ENCODE measurements around the gene UCK1. TPM values are rescaled to one million over a fixed set of nuclear protein-coding genes. Genes with fewer than 3 reads are reported as not detected.

UCK1 gene
- total RNA-seq, 2 donors from 2014 or later, result 47.6 to 48.2 TPM

GRCh38 chr9:131522257-131523085, 8.6 kb downstream of the UCK1 start:
- WGBS, result 92% methylated on average over 29 of the region's 29 CpGs
- Histone ChIP-seq H3K4me3 (no peak overlapping the region), H3K27ac (no peak overlapping the region), H3K27me3 (replicated peaks; ENCODE audit: insufficient read depth) (no peaks in the 10 kb centered on the region), H3K36me3 (peaks cover 19 to 25% of the 10 kb centered on the region in 2 donors), H3K4me1 (replicated peaks) (no peaks in the 10 kb centered on the region), H3K9me3 (no peaks in the 10 kb centered on the region)
- intact Hi-C loops (cut with DNase I), result no loop called here
- TF ChIP-seq POLR2AphosphoS5 (IDR thresholded peaks at IDR 0.05), result no peak
- TF ChIP-seq CTCF (IDR thresholded peaks at IDR 0.05), result no peak
- TF ChIP-seq POLR2A (IDR thresholded peaks at IDR 0.05), result no peak
- no peak for DNase-seq (ENCODE audit: low spot score)

- intact Hi-C loops (cut with DNase I), result no loop called here
- no peak overlapping the region for H3K4me3 ChIP-seq
- 96% methylated on average over 13 of the region's 13 CpGs for WGBS
- H3K36me3 ChIP-seq, result peaks cover 19 to 25% of the 10 kb centered on the region in 2 donors
- no peaks in the 10 kb centered on the region for H3K9me3 ChIP-seq
- H3K27ac ChIP-seq, result no peak overlapping the region
- no peaks in the 10 kb centered on the region for H3K4me1 ChIP-seq (replicated peaks)
- no peak for DNase-seq (ENCODE audit: low spot score)
- no peaks in the 10 kb centered on the region for H3K27me3 ChIP-seq (replicated peaks; ENCODE audit: insufficient read depth)
- no peak for TF ChIP-seq POLR2A (IDR thresholded peaks at IDR 0.05)
- TF ChIP-seq CTCF (IDR thresholded peaks at IDR 0.05), result no peak
- no peak for TF ChIP-seq POLR2AphosphoS5 (IDR thresholded peaks at IDR 0.05)
These were observed 9.2 kb downstream of the UCK1 start for GRCh38 chr9:131521822-131522221.

GRCh38 chr9:131521203-131521602, 9.9 kb downstream of the UCK1 start:
- WGBS, result 95% methylated on average over 10 of the region's 10 CpGs
- TF ChIP-seq POLR2AphosphoS5 (IDR thresholded peaks at IDR 0.05), result no peak
- TF ChIP-seq CTCF (IDR thresholded peaks at IDR 0.05), result no peak
- TF ChIP-seq POLR2A (IDR thresholded peaks at IDR 0.05), result no peak
- Histone ChIP-seq H3K4me3 (no peak overlapping the region), H3K36me3 (peaks cover 19 to 31% of the 10 kb centered on the region in 2 donors), H3K9me3 (no peaks in the 10 kb centered on the region), H3K27ac (no peak overlapping the region), H3K27me3 (replicated peaks; ENCODE audit: insufficient read depth) (no peaks in the 10 kb centered on the region), H3K4me1 (replicated peaks) (no peaks in the 10 kb centered on the region)
- DNase-seq (ENCODE audit: low spot score), result no peak
- intact Hi-C loops (cut with DNase I), result no loop called here

GRCh38 chr9:131520503-131520902, 10.6 kb downstream of the UCK1 start:
- no peak for DNase-seq (ENCODE audit: low spot score)
- intact Hi-C loops (cut with DNase I), result no loop called here
- Histone ChIP-seq H3K27ac (no peak overlapping the region), H3K36me3 (peaks cover 19 to 32% of the 10 kb centered on the region in 2 donors), H3K4me1 (replicated peaks) (no peaks in the 10 kb centered on the region), H3K4me3 (no peak overlapping the region), H3K9me3 (no peaks in the 10 kb centered on the region), H3K27me3 (replicated peaks; ENCODE audit: insufficient read depth) (no peaks in the 10 kb centered on the region)
- TF ChIP-seq POLR2A (IDR thresholded peaks at IDR 0.05), result no peak
- no peak for TF ChIP-seq CTCF (IDR thresholded peaks at IDR 0.05)
- no peak for TF ChIP-seq POLR2AphosphoS5 (IDR thresholded peaks at IDR 0.05)
- WGBS, result 77% methylated on average over 16 of the region's 16 CpGs

- no peak for TF ChIP-seq CTCF (IDR thresholded peaks at IDR 0.05)
- H3K36me3 ChIP-seq, result peaks cover 19 to 32% of the 10 kb centered on the region in 2 donors
- DNase-seq (ENCODE audit: low spot score), result no peak
- H3K9me3 ChIP-seq, result no peaks in the 10 kb centered on the region
- H3K4me3 ChIP-seq, result no peak overlapping the region
- intact Hi-C loops (cut with DNase I), result loop anchor here (10.0 kb wide), 1 partner anchor 226 kb away; the partner anchor contains the start of gene RAPGEF1
- no peak overlapping the region for H3K27ac ChIP-seq
- H3K4me1 ChIP-seq (replicated peaks), result no peaks in the 10 kb centered on the region
- 97% methylated on average over 20 of the region's 20 CpGs for WGBS
- H3K27me3 ChIP-seq (replicated peaks; ENCODE audit: insufficient read depth), result no peaks in the 10 kb centered on the region
These were observed 12.5 kb downstream of the UCK1 start for GRCh38 chr9:131518553-131518952.
